ENCODE data around the gene LALBA.

DNA sequence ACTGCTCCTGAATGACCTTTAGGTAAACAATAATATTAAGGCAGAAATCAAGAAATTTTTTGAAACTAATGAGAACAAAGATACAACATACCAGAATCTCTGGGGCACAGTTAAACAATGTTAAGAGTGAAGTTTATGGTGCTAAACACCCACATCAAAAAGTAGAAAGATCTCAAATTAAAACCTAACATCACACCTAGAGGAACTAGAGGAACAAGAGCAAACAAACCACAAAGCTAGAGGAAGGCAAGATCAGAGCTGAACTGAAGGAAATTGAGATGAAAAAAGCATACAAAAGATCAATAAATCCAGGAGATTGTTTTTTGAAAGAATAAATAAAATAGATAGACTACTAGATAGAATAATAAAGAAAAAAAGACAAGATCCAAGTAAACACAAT is 37.2 kb downstream of the LALBA start:
- TF ChIP-seq GATA2 (IDR thresholded peaks at IDR 0.05; ENCODE audit: low read depth, low read length), result no peak
- no peak for TF ChIP-seq GATA3 (IDR thresholded peaks at IDR 0.05; ENCODE audit: low read depth, low read length)
